Neutrophil (primary cell): Measurements from ENCODE around the gene C4orf36.
"Not testable (repeated sequence)": the region's sequence is repeated elsewhere in the genome, so short reads cannot be mapped to it uniquely, and the experiment has no call there.

Experiments
- H3K27ac ChIP-seq: fragments of 200-600 bp; sonication (generic); 2 replicates; pipeline ENCODE4 v1.5.1; 2016; ENCODE audit warnings: mild to moderate bottlenecking, moderate library complexity
- H3K27me3 ChIP-seq: fragments of 200-600 bp; sonication (generic); 2 replicates; pipeline ENCODE4 v1.6.0; 2016; ENCODE audit warnings: mild to moderate bottlenecking
- H3K36me3 ChIP-seq: fragments of 200-600 bp; sonication (generic); 2 replicates; pipeline ENCODE4 v1.5.1; 2017
- H3K4me1 ChIP-seq, 2 experiments: fragments of 200-600 bp in 1 of 2; sonication (generic) in 1 of 2; 1 replicate in 1 of 2; 2 replicates in 1 of 2; pipeline versions ENCODE4 v1.5.1 to v1.6.1; 2013 to 2016; ENCODE audit warnings: low read depth in 1 of 2, low read length in 1 of 2, mild to moderate bottlenecking in 1 of 2, moderate library complexity in 1 of 2; ENCODE audit not compliant: control insufficient read depth in 1 of 2, insufficient read depth in 1 of 2
- H3K4me3 ChIP-seq, 2 experiments: fragments of 200-600 bp in 1 of 2; sonication (generic) in 1 of 2; 1 replicate in 1 of 2; 2 replicates in 1 of 2; pipeline ENCODE4 v1.5.1; 2013 to 2016; ENCODE audit warnings: low read depth in 1 of 2, low read length in 1 of 2, mild to moderate bottlenecking in 1 of 2, moderate library complexity in 1 of 2
- H3K9me3 ChIP-seq: fragments of 200-600 bp; sonication (generic); 2 replicates; pipeline ENCODE4 v1.5.1; 2016
- CTCF ChIP-seq: fragments of 200-600 bp; sonication (generic); IDR thresholded peaks from 2 replicates; pipeline ENCODE4 v1.5.1; 2016; ENCODE audit warnings: antibody characterized with exemption

C4orf36 gene

GRCh38 chr4:86890790-86891189, 1.4 kb downstream of the C4orf36 start:
- TF ChIP-seq CTCF = no peak
- Histone ChIP-seq H3K4me1 (peaks cover 14% of the 10 kb centered on the region in 2 experiments), H3K9me3 (no peaks in the 10 kb centered on the region), H3K27ac (no peak overlapping the region), H3K27me3 (peaks cover 33% of the 10 kb centered on the region), H3K4me3 (no peak overlapping the region), H3K36me3 (no peaks in the 10 kb centered on the region)

- Histone ChIP-seq H3K4me3 (no peak overlapping the region), H3K27me3 (no peaks in the 10 kb centered on the region), H3K9me3 (peaks cover 3% of the 10 kb centered on the region), H3K4me1 (no peaks in the 10 kb centered on the region), H3K27ac (no peak overlapping the region), H3K36me3 (no peaks in the 10 kb centered on the region)
- no peak for TF ChIP-seq CTCF
Observed at GRCh38 chr4:86879641-86880040, 12.6 kb downstream of the C4orf36 start.

DNA sequence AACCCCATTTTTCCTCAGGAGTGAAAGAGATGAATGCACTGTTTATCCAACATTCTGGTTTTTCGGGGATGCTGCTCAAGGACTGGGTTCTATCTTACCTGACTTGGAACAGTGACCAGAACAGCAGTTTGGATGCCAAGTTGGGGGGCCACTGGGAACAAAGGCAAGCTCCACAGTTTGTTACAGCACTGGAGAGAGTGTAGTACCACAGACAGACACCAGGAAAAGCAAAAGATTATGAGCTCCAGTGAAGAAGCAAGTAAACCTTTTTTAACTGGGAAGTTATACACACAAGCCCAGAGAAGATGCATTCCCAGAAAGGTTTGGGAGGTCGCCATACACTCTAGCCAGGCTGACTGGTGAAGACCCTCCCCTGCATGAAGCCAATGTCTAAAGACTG, 13.6 kb downstream of the C4orf36 start:
- H3K36me3 ChIP-seq = no peaks in the 10 kb centered on the region

GRCh38 chr4:86876894-86877685, 15.1 kb downstream of the C4orf36 start:
- H3K4me1 ChIP-seq = no peaks in the 10 kb centered on the region
- no peak for TF ChIP-seq CTCF
- H3K27me3 ChIP-seq = no peaks in the 10 kb centered on the region
- H3K27ac ChIP-seq = no peak overlapping the region
- H3K36me3 ChIP-seq = no peaks in the 10 kb centered on the region
- no peak overlapping the region for H3K4me3 ChIP-seq
- H3K9me3 ChIP-seq = peaks cover 3% of the 10 kb centered on the region

More for the DNA sequence above, 13.6 kb downstream of the C4orf36 start:
- Histone ChIP-seq H3K9me3 (peaks cover 3% of the 10 kb centered on the region), H3K27ac (no peak overlapping the region), H3K4me1 (no peaks in the 10 kb centered on the region), H3K27me3 (no peaks in the 10 kb centered on the region), H3K4me3 (no peak overlapping the region)
- no peak for TF ChIP-seq CTCF

DNA sequence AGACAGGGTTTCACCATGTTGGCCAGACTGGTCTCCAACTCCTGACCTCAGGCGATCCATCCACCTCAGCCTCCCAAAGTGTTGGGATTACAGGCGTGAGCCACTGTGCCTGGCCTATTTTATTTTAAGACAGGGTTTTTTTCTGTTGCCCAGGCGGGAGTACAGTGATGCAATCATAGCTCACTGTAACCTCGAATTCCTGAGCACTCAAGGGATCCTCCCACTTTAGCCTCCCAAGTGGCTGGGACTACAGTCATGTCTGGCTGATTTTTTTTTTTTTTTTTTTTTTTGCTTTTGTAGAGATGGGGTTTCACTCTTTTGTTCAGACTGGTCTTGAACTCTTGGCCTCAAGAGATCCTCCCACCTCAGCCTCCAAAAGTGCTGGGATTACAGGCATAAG, 16.8 kb downstream of the C4orf36 start:
- not testable (repeated sequence) for H3K27ac ChIP-seq, H3K27me3 ChIP-seq, H3K9me3 ChIP-seq, H3K36me3 ChIP-seq, H3K4me3 ChIP-seq, H3K4me1 ChIP-seq

DNA sequence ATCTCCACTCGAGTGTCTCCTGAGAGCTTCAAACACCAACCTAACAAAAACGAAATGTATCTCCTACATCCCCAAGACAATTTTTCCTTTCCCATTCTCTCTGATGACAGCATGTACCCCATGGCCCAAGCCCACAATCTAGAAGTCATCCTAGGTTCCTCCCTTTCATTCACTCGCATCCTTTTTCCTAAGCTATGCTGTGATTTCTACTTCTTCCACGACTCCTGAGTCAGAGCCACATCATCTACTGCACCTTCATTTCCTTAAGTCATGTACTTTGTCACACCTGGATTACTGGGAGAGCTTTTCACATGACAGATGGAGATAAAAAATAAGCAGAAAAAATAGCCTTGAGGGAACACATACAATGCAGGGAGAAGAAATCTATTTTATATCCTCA, 20.1 kb downstream of the C4orf36 start:
- Histone ChIP-seq H3K27ac (no peak overlapping the region), H3K36me3 (no peaks in the 10 kb centered on the region), H3K27me3 (no peaks in the 10 kb centered on the region), H3K9me3 (no peaks in the 10 kb centered on the region), H3K4me1 (no peaks in the 10 kb centered on the region), H3K4me3 (no peak overlapping the region)
- TF ChIP-seq CTCF = no peak
